ENCODE measurements around the gene PER2. TPM values are rescaled to one million over a fixed set of nuclear protein-coding genes. Genes with fewer than 3 reads are reported as not detected.
A peak's percentile ranks its signal among the peaks of the same experiment; 100 is the strongest.

Gene PER2
- total and polyA plus RNA-seq, 2 donors (not counting 3 experiments of a cell fraction or from before 2014, with no cell fraction given) = 0.86 to 3.8 TPM

DNA sequence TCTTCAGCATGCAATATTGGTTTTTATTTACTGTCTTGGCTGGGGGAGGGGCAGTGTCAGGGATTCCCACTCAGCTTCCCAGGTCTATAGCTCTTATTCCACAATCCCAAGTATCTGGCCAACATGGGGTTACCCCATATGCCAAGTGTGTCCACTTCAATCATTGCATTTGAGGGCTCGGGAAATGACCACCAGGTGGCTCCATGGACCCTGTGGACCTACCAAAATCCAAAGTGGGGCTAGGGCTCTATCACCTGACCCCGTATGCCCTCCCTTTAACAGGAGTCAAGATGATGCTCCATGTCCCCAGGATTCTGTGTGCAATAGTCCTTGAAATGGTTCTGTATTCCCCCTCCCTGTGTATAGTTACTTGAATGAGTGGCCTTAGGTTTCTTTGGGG is 19.8 kb upstream of the PER2 start:
- intact Hi-C loops (cut with micrococcal nuclease) (loop anchor here (1.0 kb wide), 1 partner anchor 154 kb away; no protein-coding TSS in a partner anchor), dilution Hi-C loops (cut with MboI; ENCODE audit: extremely low pct_ligation_motif_present, low sequenced_read_pairs) (no loop called here)
- no peak overlapping the region for H3K4me3 ChIP-seq (replicated peaks in 1 of 3; ENCODE audit: insufficient read depth in 1 of 3, low read depth in 1 of 3, low read length in 3 of 3)
- no peaks in the 10 kb centered on the region for H3K9me1 ChIP-seq (replicated peaks; ENCODE audit: control insufficient read depth, extremely low read depth, insufficient read depth, low read length)
- no peaks in the 10 kb centered on the region for H3K4me1 ChIP-seq (ENCODE audit: control insufficient read depth, extremely low read depth, insufficient read depth, low read length)
- no peak for DNase-seq (ENCODE audit: low read depth, low spot score)
- CTCF ChIA-PET = interaction anchor here (0.6 to 1.7 kb wide), 3 partner anchors 14 to 477 kb away, joined by 3 to 5 read pairs (median 3); no protein-coding TSS in a partner anchor
- H4K20me1 ChIP-seq (replicated peaks; ENCODE audit: control insufficient read depth, extremely low read depth, insufficient read depth, low read length) = no peaks in the 10 kb centered on the region
- no peak overlapping the region for H2AFZ ChIP-seq (ENCODE audit: low read depth, low read length)
- no peaks in the 10 kb centered on the region for H3K27me3 ChIP-seq (ENCODE audit: control insufficient read depth in 2 of 2, insufficient read depth in 2 of 2, low read length in 2 of 2)
- no peak overlapping the region for H3K4me2 ChIP-seq (ENCODE audit: insufficient read depth, low read length)
- no peak overlapping the region for H3K27ac ChIP-seq (ENCODE audit: insufficient read depth, low read depth, low read length)
- H3K79me2 ChIP-seq (ENCODE audit: control insufficient read depth, insufficient read depth, low read length) = no peaks in the 10 kb centered on the region
- no peak for FAIRE-seq
- POLR2A ChIA-PET = no interaction called here
- no peaks in the 10 kb centered on the region for H3K36me3 ChIP-seq (ENCODE audit: control insufficient read depth in 2 of 2, extremely low read depth in 1 of 2, insufficient read depth in 2 of 2, low read length in 2 of 2)
- H3K9ac ChIP-seq (replicated peaks; ENCODE audit: extremely low read depth, insufficient read depth, low read length) = no peak overlapping the region
- no peaks in the 10 kb centered on the region for H3K9me3 ChIP-seq (replicated peaks; ENCODE audit: control insufficient read depth, insufficient read depth, low read length)
- TF ChIP-seq POLR2AphosphoS5 (IDR thresholded peaks at IDR 0.05; ENCODE audit: insufficient read depth, low read depth, low read length) (no peak), EZH2 (IDR thresholded peaks at IDR 0.05; ENCODE audit: borderline replicate concordance, low read depth, low read length, severe bottlenecking) (no peak), JUN (IDR thresholded peaks at IDR 0.05; ENCODE audit: borderline replicate concordance, insufficient read depth, insufficient read length, low read depth) (no peak), GATA2 (IDR thresholded peaks at IDR 0.05; ENCODE audit: insufficient read depth, insufficient read length, low read depth, low read length) (no peak), FOS (IDR thresholded peaks at IDR 0.05; ENCODE audit: borderline replicate concordance, insufficient read depth, low read length) (no peak)
- TF ChIP-seq, protein P1, sequence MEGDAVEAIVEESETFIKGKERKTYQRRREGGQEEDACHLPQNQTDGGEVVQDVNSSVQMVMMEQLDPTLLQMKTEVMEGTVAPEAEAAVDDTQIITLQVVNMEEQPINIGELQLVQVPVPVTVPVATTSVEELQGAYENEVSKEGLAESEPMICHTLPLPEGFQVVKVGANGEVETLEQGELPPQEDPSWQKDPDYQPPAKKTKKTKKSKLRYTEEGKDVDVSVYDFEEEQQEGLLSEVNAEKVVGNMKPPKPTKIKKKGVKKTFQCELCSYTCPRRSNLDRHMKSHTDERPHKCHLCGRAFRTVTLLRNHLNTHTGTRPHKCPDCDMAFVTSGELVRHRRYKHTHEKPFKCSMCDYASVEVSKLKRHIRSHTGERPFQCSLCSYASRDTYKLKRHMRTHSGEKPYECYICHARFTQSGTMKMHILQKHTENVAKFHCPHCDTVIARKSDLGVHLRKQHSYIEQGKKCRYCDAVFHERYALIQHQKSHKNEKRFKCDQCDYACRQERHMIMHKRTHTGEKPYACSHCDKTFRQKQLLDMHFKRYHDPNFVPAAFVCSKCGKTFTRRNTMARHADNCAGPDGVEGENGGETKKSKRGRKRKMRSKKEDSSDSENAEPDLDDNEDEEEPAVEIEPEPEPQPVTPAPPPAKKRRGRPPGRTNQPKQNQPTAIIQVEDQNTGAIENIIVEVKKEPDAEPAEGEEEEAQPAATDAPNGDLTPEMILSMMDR (IDR thresholded peaks at IDR 0.05; ENCODE audit: extremely low read depth in 1 of 2, insufficient read depth in 1 of 2, low read depth in 1 of 2, low read length in 2 of 2) = peak in 1 of 2 donors; percentile 18
- no TSS peak for BruUV-seq (replicated peaks)
